Measurements from ENCODE around the gene RFPL1.
"Not testable (repeated sequence)": the region's sequence is repeated elsewhere in the genome, so short reads cannot be mapped to it uniquely, and the experiment has no call there.

The RFPL1 gene

DNA sequence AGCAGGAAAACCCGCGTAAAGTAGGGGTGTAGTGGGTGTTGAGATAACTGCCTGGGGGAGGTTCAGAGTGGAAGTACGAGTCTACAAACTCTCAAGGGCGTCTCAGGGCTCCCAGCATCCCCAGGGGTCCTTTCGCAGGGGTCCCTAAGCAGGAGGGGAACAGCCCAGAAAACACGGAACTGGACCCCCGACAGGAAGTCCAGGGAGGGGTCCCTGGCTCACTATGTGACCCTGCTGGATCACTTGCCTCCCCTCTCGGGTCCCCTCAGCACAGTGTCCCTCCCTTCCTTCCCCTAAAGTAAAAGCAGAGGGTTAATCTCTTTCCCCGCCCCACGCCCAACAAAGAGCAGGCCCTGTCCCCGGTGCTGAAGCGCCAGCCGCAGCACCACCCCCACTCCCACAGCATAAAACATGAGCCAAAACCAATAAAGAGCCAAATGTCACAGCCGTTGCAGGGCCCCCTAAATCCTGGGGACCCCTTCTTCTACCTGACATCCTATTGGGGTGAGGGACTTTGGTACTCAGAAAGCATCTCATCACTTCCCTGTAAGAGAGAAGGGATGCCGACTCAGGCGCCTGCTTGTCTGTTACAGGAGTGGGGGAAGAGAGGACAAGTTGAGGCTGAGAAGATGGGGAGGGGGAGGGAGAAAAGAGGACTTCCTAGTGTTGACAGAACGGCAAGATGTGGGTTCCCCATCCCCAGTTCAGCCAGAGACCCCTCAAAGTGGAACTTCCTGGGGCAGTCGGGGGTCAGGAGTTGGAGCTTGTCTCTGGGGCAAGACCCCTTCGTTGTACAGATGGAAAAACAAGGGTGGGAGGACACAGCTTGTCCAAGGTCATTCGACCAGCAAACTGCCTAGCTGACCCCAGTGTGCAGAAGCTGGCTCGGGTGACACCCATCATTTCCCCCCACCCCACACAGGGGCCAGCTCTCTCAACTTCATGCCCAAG is 40.2 kb downstream of the RFPL1 start:
- no peak for DNase-seq (ENCODE audit: low read depth in 2 of 2)

DNA sequence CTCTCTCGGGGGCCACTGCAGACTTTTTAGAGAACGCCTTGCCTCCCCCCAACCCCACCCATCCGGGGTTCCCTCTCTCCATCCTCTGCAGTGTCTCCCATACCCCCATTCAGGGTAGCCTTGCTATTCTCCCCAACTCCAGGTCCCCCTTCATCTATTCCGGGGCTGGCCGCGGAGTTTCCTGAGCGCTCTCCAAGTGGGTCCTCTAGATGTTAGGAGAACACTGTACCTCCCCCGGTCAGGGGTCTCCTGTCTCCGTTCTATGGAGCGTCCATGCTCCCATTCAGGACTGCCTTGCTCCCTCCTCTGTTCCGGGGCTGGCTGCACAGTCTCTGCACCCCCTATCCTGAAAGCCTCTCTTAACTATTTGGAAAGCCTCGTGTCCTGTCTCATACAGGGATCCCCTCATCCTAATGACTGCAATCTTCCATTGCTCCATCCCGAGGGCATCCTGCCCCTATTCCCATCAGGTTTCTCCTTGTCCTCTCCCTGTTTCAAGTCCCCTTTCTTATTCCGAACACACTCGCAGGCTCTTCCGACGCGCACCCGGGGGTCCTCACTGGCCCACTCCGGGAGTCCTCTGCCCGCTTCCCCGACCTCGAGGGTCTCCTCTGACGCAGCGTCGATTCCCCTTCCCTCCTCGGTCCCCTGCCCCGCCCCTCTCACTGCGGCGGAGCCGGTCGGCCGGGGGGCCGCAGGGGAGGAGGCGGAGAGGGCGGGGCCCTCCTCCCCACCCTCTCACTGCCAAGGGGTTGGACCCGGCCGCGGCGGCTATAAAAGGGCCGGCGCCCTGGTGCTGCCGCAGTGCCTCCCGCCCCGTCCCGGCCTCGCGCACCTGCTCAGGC is 41.3 kb downstream of the RFPL1 start, which contains the start of gene NEFH:
NEFH (plus strand) TSS at position 802 of the 845 bp plus-strand sequence. CDS start 45 bp downstream, outside the sequence.
- DNase-seq (ENCODE audit: low read depth in 2 of 2), result no peak

DNA sequence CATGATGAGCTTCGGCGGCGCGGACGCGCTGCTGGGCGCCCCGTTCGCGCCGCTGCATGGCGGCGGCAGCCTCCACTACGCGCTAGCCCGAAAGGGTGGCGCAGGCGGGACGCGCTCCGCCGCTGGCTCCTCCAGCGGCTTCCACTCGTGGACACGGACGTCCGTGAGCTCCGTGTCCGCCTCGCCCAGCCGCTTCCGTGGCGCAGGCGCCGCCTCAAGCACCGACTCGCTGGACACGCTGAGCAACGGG is 41.8 kb downstream of the RFPL1 start:
- no peak for DNase-seq (ENCODE audit: low read depth in 2 of 2)

DNA sequence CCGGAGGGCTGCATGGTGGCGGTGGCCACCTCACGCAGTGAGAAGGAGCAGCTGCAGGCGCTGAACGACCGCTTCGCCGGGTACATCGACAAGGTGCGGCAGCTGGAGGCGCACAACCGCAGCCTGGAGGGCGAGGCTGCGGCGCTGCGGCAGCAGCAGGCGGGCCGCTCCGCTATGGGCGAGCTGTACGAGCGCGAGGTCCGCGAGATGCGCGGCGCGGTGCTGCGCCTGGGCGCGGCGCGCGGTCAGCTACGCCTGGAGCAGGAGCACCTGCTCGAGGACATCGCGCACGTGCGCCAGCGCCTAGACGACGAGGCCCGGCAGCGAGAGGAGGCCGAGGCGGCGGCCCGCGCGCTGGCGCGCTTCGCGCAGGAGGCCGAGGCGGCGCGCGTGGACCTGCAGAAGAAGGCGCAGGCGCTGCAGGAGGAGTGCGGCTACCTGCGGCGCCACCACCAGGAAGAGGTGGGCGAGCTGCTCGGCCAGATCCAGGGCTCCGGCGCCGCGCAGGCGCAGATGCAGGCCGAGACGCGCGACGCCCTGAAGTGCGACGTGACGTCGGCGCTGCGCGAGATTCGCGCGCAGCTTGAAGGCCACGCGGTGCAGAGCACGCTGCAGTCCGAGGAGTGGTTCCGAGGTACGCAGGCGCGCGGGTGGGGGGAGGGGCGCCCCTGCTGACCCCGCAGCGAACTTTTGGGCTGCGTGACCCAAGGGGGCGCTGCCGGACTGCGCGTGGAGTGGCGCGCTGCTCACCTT is 42.3 kb downstream of the RFPL1 start:
- DNase-seq (ENCODE audit: low read depth in 2 of 2), result peak in 1 of 2 donors; percentile 14

DNA sequence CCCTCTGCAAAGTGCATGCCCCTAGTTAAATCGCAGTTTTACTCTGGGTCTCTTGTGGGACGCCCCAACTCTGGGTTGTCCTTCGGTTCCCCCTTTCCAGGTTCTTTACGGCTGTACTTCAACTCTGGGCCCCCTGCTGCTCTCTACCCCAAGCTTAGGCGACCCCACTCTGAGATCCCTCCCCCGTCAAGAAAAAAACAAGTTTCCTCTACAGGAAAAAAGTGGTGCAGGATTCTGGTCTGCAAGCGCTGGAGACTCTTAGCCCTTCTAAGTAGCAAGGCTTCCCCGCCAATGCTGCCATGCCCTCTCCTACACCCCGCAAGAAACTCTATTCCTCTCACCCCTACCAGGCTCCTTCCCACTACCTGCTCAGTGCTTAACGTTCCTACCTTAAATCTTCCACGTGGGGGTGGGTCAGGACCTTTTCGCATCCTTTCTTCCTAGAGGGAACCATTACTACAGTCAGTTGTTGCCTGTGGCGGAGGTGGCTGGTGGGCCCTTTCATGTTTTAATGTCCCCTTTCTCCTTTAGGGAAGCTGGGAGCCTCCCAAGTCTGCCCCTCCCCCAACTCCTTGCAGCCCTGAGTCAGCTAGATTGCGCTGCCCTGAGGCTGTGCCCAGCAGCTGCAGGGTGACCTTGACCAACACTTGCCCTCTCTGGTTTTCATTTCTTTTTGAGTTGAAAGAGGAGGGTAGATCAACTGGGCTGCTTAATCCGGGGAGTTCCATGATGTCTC is 43.0 kb downstream of the RFPL1 start:
- no peak for DNase-seq (ENCODE audit: low read depth in 2 of 2)

DNA sequence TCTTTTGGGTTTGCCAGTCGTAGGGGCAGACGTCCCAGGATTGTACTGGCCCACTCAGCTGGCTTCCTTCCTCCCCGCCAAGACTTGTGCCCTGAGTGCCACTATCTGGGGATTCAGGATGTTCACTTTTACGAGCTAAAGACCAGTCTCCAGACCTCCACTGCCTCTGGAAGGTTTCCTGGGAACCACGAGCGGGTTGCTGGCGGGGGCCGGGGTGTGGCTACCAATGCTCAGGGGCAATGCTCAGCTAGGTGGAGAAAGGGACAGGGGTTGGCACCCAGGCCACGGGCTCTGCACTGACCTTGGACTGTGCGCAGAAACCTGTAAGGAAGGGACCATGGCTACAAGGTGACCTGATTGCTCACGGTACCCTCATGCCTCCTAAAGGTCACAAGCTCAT is 43.9 kb downstream of the RFPL1 start:
- no peak for DNase-seq (ENCODE audit: low read depth in 2 of 2)

DNA sequence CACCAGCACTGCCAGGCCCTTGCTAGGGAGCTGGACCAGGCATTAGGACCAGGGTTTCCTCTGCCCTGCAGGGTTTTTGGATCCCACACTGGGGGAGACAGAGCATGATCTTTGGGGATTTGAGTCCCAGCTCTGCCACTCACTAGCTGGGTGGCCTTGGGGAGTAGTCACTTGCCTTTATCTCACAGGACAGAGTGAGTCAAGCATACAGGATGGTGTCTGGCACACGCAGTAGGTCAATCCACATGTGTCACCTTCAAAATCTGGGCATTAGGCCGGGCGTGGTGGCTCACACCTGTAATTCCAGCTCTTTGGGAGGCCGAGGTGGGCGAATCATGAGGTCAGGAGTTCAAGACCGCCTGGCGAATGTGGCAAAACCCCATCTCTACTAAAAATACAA is 44.3 kb downstream of the RFPL1 start:
- DNase-seq (ENCODE audit: low read depth in 2 of 2), result no peak

DNA sequence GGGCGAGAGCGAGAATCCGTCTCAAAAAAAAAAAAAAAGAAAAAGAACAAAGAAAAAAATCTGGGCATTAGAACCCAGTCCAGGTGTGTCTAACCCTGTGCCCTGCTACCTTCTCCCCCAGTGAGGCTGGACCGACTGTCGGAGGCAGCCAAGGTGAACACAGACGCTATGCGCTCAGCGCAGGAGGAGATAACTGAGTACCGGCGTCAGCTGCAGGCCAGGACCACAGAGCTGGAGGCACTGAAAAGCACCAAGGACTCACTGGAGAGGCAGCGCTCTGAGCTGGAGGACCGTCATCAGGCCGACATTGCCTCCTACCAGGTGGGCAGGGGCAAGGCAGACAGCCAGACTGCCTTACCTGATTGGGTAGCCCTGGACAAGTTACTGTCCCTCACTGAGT is 44.9 kb downstream of the RFPL1 start:
- no peak for DNase-seq (ENCODE audit: low read depth in 2 of 2)

DNA sequence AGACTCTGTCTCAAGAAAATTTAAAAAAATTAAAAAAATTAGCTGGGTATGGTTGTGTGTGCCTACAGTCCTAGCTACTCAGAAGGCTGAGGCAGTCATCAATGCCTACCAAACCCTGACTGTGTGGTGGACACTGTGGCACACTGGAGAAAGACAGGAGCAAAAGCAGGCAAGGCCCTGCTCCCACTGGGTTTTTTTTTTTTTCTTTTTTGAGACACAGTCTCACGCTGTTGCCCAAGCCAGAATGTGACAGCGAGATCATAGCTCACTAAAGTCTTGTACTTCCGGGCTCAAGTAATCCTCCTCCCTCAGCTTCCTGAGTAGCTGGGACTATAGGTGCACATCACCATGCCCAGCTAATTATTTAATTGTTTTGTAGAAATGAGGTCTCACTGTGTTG is 46.3 kb downstream of the RFPL1 start:
- DNase-seq (ENCODE audit: low read depth in 2 of 2), result no peak

DNA sequence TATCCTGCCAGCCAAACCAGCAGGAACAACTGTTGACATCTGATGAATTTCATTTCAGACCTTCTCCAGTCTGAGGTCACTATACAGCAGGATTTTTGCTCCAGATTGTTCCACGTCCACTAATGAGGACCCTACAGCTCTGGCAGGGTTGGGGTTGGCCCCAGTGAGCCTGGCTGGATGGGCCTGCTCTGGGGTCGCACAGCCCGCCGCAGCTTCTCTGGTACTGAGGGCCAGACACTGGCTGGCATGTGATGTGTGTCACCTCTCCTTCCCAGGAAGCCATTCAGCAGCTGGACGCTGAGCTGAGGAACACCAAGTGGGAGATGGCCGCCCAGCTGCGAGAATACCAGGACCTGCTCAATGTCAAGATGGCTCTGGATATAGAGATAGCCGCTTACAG is 47.1 kb downstream of the RFPL1 start:
- no peak for DNase-seq (ENCODE audit: low read depth in 2 of 2)

DNA sequence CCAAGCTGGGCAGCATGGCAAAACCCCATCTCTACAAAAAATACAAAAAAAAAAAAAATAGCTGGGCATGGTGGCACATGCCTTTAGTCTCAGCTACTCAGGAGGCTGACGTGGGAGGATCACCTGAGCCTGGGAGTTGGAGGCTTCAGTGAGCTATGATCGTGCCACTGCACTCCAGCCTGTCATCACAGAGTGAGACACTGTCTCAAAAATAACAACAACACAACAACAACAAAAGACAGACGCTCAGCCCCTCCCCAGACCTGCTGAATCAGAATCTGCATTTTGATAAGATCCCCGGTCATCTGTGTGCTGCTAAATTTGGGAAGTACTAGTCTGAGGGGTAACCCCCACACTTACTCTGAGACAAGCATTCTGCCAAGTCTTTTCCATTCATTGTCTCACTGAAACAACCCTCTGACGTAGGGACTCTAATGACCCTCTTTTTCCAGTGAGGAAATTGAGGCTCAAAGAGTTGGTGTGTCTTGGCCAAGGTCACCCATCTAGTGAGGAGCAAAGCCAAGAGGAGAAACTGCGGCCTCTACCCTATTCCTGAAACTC is 49.1 kb downstream of the RFPL1 start:
- no peak for DNase-seq (ENCODE audit: low read depth in 2 of 2)

DNA sequence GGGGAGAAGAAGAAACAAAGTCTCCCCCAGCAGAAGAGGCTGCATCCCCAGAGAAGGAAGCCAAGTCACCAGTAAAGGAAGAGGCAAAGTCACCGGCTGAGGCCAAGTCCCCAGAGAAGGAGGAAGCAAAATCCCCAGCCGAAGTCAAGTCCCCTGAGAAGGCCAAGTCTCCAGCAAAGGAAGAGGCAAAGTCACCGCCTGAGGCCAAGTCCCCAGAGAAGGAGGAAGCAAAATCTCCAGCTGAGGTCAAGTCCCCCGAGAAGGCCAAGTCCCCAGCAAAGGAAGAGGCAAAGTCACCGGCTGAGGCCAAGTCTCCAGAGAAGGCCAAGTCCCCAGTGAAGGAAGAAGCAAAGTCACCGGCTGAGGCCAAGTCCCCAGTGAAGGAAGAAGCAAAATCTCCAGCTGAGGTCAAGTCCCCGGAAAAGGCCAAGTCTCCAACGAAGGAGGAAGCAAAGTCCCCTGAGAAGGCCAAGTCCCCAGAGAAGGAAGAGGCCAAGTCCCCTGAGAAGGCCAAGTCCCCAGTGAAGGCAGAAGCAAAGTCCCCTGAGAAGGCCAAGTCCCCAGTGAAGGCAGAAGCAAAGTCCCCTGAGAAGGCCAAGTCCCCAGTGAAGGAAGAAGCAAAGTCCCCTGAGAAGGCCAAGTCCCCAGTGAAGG is 50.9 kb downstream of the RFPL1 start:
- DNase-seq (ENCODE audit: low read depth in 2 of 2), result not testable (repeated sequence)

DNA sequence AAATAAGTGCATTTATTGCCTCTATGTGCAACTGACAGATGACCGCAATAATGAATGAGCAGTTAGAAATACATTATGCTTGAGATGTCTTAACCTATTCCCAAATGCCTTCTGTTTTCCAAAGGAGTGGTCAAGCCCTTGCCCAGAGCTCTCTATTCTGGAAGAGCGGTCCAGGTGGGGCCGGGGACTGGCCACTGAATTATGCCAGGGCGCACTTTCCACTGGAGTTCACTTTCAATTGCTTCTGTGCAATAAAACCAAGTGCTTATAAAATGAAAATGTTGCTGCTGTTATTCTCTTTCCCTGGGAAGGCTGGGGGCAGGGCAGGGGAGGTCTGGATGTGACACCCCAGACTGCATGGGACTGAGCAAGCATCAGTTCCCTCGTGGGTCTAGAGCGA is 52.6 kb downstream of the RFPL1 start:
- DNase-seq (ENCODE audit: low read depth in 2 of 2), result no peak
